ENCODE measurements around the gene GTF2H4. TPM values are rescaled to one million over a fixed set of nuclear protein-coding genes. Genes with fewer than 3 reads are reported as not detected.
"Not testable (repeated sequence)": the region's sequence is repeated elsewhere in the genome, so short reads cannot be mapped to it uniquely, and the experiment has no call there.

The GTF2H4 gene
- total RNA-seq, 2 donors from 2014 or later = 0.66 to 27.2 TPM

GRCh38 chr6:30870546-30870945, 37.5 kb upstream of the GTF2H4 start:
- H3K4me3 ChIP-seq = no peak overlapping the region
- ATAC-seq (no peak), DNase-seq (no peak)
- intact Hi-C loops (cut with DNase I) = loop anchor here (5.0 kb wide), 1 partner anchor 38 kb away; no protein-coding TSS in a partner anchor
- no peaks in the 10 kb centered on the region for H3K36me3 ChIP-seq (replicated peaks in 1 of 2; ENCODE audit: insufficient read depth in 1 of 2, low read depth in 2 of 2)
- peaks cover 4% of the 10 kb centered on the region for H3K4me1 ChIP-seq
- no peak for TF ChIP-seq POLR2A (IDR thresholded peaks at IDR 0.05)
- TF ChIP-seq, protein P1, sequence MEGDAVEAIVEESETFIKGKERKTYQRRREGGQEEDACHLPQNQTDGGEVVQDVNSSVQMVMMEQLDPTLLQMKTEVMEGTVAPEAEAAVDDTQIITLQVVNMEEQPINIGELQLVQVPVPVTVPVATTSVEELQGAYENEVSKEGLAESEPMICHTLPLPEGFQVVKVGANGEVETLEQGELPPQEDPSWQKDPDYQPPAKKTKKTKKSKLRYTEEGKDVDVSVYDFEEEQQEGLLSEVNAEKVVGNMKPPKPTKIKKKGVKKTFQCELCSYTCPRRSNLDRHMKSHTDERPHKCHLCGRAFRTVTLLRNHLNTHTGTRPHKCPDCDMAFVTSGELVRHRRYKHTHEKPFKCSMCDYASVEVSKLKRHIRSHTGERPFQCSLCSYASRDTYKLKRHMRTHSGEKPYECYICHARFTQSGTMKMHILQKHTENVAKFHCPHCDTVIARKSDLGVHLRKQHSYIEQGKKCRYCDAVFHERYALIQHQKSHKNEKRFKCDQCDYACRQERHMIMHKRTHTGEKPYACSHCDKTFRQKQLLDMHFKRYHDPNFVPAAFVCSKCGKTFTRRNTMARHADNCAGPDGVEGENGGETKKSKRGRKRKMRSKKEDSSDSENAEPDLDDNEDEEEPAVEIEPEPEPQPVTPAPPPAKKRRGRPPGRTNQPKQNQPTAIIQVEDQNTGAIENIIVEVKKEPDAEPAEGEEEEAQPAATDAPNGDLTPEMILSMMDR (IDR thresholded peaks at IDR 0.05) = no peak
- H3K9me3 ChIP-seq = peaks cover 0 to 4% (median 0%) of the 10 kb centered on the region in 3 donors
- H3K27ac ChIP-seq = no peak overlapping the region
- H3K27me3 ChIP-seq = no peaks in the 10 kb centered on the region

GRCh38 chr6:30871592-30872183, 36.3 kb upstream of the GTF2H4 start:
- DNase-seq = no peak
- intact Hi-C loops (cut with DNase I) = loop anchor here (5.0 kb wide), 1 partner anchor 39 kb away; no protein-coding TSS in a partner anchor
- 71 to 86% methylated on average over 4 of the region's 4 CpGs for WGBS, 2 donors
- H3K9me3 ChIP-seq = peaks cover 0 to 4% (median 0%) of the 10 kb centered on the region in 3 donors
- TF ChIP-seq, protein P1 (IDR thresholded peaks at IDR 0.05) = no peak
- TF ChIP-seq POLR2A (IDR thresholded peaks at IDR 0.05) = no peak
- no peak overlapping the region for H3K4me3 ChIP-seq
- no peaks in the 10 kb centered on the region for H3K36me3 ChIP-seq (replicated peaks in 1 of 2; ENCODE audit: insufficient read depth in 1 of 2, low read depth in 2 of 2)
- peaks cover 16% of the 10 kb centered on the region for H3K4me1 ChIP-seq
- no peak for ATAC-seq
- H3K27me3 ChIP-seq = no peaks in the 10 kb centered on the region
- H3K27ac ChIP-seq = no peak overlapping the region

DNA sequence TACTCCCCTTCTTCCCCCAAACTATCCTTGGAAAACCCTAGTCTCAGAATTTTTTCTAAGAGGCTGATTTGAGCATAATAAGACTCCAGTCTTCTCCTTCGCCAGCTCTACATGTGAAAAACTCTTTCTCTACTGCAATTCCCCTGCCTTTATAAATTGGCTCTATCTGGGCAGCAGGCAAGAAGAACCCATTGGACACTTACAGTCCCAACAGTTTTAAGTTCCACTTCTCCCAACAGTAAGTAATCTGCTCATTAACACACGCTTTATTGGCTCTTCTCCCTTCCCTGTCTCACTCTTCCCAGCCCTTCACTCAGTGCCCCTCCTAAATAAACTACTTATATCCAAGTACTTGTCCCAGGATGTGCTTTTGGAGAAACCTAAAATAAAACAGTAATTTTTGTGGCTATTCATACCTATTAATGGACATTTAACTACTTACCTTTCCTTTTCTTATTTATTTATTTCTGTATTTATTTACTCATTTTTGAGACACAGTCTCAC, 34.8 kb upstream of the GTF2H4 start:
- H3K27ac ChIP-seq = no peak overlapping the region
- no peaks in the 10 kb centered on the region for H3K36me3 ChIP-seq (replicated peaks in 1 of 2; ENCODE audit: insufficient read depth in 1 of 2, low read depth in 2 of 2)
- TF ChIP-seq POLR2A (IDR thresholded peaks at IDR 0.05) = no peak
- TF ChIP-seq, protein P1 (IDR thresholded peaks at IDR 0.05) = no peak
- intact Hi-C loops (cut with DNase I) = loop anchor here (5.0 kb wide), 1 partner anchor 41 kb away; no protein-coding TSS in a partner anchor
- peaks cover 0 to 4% (median 0%) of the 10 kb centered on the region in 3 donors for H3K9me3 ChIP-seq
- no peak for DNase-seq
- peaks cover 30% of the 10 kb centered on the region for H3K4me1 ChIP-seq
- H3K27me3 ChIP-seq = no peaks in the 10 kb centered on the region
- WGBS, 2 donors = 89 to 92% methylated on average over 2 of the region's 2 CpGs
- no peak overlapping the region for H3K4me3 ChIP-seq
- ATAC-seq = no peak

DNA sequence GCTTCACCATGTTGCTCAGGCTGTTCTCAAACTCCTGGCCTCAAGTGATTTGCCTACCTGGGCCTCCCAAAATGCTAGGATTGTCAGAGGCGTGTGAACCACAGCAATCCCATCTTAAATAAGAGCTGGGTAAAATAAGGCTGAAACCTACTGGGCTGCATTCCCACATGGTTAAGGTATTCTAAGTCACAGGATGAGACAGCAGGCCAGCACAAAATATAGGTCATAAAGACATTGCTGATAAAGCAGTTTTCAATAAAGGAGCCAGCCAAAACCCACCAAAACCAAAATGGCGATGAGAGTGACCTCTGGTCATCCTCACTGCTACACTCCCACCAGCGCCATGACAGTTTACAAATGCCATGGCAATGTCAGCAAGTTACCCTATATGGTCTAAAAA, 34.2 kb upstream of the GTF2H4 start:
- not testable (repeated sequence) for H3K36me3 ChIP-seq (replicated peaks in 1 of 2; ENCODE audit: insufficient read depth in 1 of 2, low read depth in 2 of 2); H3K27me3 ChIP-seq; ATAC-seq; H3K9me3 ChIP-seq; DNase-seq; H3K4me3 ChIP-seq; H3K27ac ChIP-seq
- H3K4me1 ChIP-seq = peaks cover 30% of the 10 kb centered on the region
- WGBS, 2 donors = 94 to 100% methylated on average over 2 to 3 of the region's 3 CpGs
- intact Hi-C loops (cut with DNase I) = loop anchor here (5.0 kb wide), 1 partner anchor 41 kb away; no protein-coding TSS in a partner anchor

DNA sequence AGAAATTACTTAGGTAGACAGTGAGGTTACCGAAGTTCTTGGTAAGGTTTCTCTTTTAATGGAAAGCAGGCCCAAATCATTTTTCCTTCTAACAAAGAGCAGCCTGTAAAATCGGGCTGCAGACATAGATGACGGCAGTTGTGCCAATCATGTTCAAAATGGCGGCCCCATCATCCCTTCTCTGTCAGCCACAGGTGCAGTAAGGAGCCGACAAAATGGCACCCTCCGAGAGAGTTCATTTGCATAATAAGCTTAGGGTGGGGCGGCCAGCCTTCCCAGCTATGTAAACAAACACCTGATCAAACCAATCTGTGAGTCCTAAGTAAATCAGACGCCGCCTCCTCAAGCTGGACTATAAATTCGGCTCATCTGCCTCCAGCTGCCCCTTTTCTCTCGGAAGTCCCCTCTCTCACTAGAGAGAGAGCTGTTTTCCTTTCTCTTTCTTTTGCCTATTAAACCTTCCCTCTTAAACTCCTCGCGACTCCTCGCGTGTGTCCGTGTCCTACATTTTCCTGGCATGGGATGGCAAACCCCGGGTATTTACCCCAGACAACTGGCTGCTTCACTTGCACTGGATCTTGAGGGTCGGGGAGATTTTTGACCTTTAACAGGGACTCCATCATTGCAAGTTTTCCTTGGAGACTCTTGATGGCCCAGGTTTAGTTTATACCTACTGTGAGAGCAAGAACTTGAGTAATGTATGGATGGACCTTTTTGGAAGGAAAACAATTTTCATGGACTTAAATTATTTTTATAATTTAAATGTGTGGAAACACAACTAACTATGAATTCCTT, 32.6 kb upstream of the GTF2H4 start:
- TF ChIP-seq, protein P1 (IDR thresholded peaks at IDR 0.05) = no peak
- TF ChIP-seq POLR2A (IDR thresholded peaks at IDR 0.05) = no peak
- Histone ChIP-seq H3K27me3 (no peaks in the 10 kb centered on the region), H3K27ac (peak overlapping the region in 3 of 4 donors; percentile 43 to 61 (median 57)), H3K4me1 (peaks cover 30% of the 10 kb centered on the region), H3K36me3 (replicated peaks in 1 of 2; ENCODE audit: insufficient read depth in 1 of 2, low read depth in 2 of 2) (no peaks in the 10 kb centered on the region), H3K9me3 (no peaks in the 10 kb centered on the region), H3K4me3 (no peak overlapping the region)
- DNase-seq (peak in 1 of 4 donors; percentile 26), ATAC-seq (no peak)
- intact Hi-C loops (cut with DNase I) = no loop called here
- WGBS, 2 donors = 82 to 84% methylated on average over 18 of the region's 18 CpGs
